Esophagus mucosa (tissue), 1 donor: ENCODE data around the gene NET1. TPM values are rescaled to one million over a fixed set of nuclear protein-coding genes. Genes with fewer than 3 reads are reported as not detected.
"Not testable (repeated sequence)": the region's sequence is repeated elsewhere in the genome, so short reads cannot be mapped to it uniquely, and the experiment has no call there.

ENCODE experiments used
- ATAC-seq: fragments of 200-7000 bp; cut with Tn5 transposase; one replicate; pipeline ENCODE4 v1.9.1; 2020
- total RNA-seq: library from RNA; stranded (reverse); gene quantifications from one replicate; pipeline ENCODE4 v1.2.4, GENCODE V29; 2023
- donor health status: DM: yes; HTN: yes; CAD: no.

NET1 gene, protein sequence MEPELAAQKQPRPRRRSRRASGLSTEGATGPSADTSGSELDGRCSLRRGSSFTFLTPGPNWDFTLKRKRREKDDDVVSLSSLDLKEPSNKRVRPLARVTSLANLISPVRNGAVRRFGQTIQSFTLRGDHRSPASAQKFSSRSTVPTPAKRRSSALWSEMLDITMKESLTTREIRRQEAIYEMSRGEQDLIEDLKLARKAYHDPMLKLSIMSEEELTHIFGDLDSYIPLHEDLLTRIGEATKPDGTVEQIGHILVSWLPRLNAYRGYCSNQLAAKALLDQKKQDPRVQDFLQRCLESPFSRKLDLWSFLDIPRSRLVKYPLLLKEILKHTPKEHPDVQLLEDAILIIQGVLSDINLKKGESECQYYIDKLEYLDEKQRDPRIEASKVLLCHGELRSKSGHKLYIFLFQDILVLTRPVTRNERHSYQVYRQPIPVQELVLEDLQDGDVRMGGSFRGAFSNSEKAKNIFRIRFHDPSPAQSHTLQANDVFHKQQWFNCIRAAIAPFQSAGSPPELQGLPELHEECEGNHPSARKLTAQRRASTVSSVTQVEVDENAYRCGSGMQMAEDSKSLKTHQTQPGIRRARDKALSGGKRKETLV
- total RNA-seq, result 182 TPM

DNA sequence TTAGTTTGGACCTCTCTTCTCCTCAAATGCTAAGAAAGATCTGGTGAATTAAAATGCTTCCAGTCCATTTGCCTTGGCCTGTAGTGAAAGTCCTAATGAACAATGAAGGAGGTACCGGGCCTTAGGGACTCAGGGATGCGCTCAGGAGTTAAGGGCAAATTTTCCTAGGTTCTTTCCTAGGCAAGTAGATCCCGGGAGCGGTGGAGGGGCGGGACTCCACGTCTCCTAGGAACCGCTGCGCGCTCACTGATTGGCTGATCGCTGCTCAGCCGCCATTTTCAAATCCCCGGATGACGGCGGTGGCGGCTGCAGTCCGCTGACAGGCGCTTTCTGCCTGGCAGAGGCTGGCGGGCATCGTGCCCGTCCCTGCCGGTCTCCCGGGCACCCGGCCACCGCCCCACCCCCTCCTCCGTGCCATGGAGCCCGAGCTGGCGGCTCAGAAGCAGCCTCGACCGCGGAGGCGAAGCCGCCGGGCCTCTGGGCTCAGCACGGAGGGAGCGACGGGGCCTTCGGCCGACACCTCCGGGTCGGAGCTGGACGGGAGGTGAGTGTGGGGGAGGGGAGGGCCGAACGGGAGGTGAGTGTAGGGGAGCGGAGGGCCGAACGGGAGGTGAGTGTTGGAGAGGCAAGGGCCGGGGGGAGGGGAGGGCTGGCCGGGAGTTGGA, at the start of gene NET1:
Gene NET1, plus strand, starts transcription at position 281 of the 665 bp plus-strand sequence. Its CDS starts 136 bp downstream, at position 417.
- peak; percentile 97 for ATAC-seq

DNA sequence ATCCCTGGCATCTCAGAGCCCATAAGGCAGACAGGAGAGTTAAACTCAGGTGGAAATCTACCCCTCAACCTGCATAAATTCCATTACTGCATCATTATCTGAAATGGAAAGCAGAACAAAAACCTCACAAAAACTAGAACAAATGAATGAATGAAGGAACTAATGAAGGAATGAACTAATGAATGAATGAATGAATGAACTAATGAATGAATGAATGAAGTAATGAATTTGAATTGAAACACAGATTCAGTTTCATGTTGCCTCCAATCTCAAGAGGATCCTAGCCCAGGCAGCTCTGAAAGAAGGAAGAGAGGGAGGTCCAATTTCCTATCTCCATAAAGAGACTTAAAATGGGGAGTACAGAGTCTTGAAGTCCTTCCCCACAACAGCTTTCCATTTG, 49.5 kb upstream of the NET1 start:
- ATAC-seq, result no peak

DNA sequence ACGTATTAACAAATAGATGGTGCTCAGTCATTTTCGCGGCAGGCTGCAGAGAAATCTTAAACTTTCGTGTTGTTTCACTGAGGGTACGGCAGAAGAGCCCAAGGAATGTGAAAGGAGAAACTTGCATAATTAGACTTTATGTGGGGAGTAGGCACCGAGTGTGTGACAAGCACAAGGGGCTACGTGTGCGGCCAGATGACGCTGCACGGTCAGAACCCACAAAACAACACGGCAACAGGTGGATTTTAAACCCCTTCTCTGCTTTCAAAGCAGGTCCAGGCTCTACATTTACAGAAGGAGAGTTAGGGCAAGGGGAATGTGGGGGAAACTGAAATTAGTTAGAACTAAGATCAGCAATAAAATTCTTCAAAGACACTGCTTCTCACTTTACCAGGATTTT, 48.0 kb upstream of the NET1 start:
- no peak for ATAC-seq

DNA sequence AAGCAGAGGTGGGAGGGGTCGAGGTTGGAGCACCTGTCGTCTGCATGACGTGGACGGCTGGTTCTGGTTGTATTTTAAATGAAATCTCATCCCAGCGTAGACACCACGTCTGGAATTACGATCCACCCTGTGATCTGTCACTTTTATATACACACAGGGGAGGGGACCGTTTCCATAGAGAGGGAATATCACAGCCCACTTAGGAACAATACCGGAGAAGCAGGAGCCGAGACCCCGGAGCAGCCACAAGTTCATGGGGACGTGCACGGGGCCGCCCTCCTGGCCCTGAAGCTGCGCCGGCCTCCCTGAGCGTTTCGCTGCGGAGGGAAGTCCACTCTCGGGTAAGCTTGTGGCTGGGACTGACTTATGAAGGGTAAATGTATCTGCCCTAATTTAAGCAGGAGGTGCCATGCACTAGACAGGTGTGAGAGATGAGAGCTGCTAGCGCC, 47.4 kb upstream of the NET1 start, which contains the start of gene UCN3:
Gene UCN3, plus strand, starts transcription at position 77 of the 449 bp plus-strand sequence. CDS start 8,755 bp downstream, outside the sequence.
- no peak for ATAC-seq

DNA sequence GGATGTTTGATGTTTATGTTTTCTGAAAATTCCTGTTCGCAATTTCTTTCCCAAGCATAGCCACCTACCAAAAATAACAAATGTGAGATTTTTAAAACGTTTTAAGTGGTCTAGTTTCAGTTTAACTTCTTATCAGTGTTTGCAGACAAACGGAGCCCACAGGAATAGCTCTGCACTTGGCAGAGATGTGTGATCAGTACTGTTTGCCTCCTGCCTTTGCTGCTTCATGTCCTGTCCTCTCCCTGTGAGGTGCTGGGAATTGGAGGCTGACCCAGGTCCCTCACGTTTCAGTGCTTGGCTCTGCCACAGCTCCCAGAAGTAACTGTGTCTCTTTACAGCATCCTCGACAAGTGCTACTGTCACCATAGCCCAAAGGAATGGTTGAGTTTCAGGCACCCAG, 46.4 kb upstream of the NET1 start:
- ATAC-seq, result no peak

DNA sequence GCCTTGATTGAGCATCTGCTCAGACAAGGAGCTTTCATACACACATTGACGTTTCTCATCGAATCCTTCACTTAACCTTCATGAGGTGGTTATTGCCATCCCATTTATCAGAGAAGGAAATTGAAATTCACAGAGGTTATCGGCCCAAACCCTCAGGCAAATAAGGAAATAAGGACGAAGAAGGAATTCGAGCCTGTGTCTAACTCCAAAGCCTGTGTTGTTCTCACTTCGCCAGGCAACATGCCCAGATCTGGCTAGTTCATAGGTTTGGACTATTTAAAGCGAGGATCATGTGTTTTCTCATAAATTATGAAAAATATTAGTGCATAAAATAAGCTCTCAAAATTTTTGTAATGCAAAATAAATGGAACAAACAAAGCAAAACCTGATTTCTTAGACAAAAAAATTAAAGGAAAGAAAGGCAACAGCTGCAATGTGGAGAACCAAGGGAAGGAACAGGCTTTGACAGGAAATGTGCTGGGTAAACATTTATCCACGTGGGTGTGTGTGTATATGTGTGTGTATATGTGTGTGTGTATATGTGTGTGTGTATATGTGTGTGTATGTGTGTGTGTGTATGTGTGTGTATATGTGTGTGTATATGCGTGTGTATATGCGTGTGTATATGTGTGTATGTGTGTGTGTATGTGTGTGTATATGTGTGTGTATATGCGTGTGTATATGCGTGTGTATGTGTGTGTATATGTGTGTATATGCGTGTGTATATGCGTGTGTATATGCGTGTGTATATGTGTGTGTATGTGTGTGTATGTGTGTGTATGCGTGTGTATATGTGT, 42.8 kb upstream of the NET1 start:
- ATAC-seq, result no peak

DNA sequence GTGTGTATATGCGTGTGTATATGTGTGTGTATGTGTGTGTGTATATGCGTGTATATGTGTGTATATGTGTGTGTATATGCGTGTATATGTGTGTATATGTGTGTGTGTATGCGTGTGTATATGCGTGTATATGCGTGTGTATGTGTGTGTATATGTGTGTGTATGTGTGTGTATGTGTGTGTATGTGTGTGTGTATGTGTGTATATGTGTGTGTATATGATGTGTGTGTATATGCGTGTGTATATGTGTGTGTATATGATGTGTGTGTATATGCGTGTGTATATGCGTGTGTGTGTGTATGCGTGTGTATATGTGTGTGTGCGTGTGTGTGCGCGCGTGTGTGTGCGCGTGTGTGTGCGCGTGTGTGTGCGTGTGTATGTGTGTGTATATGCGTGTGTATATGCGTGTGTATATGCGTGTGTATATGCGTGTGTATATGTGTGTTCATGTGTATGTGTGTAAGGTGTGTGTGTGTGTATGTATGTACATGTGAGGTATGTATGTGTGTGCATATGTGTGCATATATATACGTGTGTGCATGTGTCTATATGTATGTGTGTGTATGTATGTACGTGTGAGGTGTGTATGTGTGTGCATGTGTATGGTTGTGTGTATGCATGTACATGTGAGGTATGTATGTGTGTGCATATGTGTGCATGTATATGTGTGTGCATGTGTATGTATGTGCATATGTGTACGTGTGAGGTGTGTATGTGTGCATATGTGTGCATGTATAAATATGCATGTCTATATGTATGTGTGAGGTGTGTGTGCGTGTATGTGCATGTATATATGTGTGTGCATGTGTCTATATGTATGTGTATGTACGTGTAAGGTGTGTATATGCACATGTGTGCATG, 41.6 kb upstream of the NET1 start:
- ATAC-seq, result no peak

DNA sequence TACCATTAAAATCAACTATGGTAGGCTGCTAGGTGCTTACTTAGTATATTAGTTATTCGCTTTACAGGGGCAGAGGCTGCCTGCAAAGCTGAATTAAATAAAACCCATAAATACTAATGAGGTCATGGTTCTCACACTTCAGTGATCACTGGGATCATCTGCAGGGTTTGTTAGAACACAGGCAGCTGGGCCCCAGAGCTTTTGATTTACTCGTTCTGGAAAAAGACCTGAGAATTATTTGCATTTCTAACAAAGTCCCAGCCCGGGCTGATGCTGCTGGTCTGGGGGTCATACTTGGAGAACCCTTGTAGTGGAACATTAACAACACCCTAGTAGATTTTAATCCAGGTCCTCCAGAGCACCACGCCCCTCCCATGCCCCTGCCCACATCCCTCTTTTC, 39.0 kb upstream of the NET1 start:
- no peak for ATAC-seq

DNA sequence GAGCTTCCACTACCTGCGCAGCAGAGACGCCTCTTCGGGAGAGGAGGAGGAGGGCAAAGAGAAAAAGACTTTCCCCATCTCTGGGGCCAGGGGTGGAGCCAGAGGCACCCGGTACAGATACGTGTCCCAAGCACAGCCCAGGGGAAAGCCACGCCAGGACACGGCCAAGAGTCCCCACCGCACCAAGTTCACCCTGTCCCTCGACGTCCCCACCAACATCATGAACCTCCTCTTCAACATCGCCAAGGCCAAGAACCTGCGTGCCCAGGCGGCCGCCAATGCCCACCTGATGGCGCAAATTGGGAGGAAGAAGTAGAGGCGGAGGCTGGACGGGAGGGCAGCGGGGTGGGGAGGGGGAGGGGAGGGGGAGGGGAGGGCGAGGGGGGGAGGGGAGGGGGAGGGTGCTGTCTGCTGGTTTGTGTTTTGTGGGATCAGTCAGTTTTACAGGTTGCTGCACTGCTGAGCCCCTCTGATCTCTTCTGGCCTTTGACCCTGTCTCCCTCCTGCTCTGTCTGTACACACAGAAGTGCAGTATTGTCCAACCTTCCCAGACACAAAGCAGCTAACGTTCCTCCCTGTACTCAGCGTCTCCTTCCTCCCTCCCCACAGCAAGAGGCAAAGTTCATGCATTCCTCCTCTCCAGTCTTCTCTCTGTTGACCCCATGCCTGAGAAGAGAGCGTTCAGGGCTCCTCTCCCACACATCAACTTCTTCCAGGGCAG, 38.3 kb upstream of the NET1 start:
- no peak for ATAC-seq

DNA sequence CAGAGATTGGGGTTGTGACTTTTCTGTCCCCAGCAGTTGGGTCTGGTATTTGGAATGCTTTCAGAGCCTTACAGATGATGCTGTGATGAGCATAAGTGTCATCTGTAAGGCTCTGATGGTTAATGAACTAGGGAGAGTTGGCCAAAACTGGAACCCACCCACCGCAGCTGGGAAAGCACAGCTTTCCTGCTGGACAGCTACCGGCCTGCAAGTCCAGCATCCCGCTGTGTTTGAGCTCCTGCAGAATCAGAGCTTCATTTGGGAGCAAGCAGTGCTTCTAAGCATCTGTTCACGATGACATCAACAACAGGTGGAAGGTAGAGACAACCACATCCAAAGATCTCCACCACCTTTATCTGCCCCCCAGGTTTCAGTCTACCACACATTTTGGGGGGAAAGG, 35.9 kb upstream of the NET1 start:
- no peak for ATAC-seq

DNA sequence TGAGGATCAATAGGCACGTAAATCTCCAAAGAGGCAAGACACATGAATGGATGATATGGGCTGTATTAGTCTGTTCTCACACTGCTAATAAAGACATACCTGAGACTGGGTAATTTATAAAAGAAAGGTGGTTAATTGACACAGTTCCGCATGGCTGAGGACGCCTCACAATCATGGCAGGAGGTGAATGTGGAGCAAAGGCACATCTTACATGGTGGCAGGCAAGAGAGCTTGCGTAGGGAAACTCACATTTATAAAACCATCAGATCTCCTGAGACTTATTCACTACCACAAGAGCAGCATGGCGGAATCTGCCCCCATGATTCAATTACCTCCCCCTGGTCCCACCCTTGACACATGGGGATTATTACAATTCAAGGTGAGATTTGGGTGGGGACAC, 33.2 kb upstream of the NET1 start:
- not testable (repeated sequence) for ATAC-seq

DNA sequence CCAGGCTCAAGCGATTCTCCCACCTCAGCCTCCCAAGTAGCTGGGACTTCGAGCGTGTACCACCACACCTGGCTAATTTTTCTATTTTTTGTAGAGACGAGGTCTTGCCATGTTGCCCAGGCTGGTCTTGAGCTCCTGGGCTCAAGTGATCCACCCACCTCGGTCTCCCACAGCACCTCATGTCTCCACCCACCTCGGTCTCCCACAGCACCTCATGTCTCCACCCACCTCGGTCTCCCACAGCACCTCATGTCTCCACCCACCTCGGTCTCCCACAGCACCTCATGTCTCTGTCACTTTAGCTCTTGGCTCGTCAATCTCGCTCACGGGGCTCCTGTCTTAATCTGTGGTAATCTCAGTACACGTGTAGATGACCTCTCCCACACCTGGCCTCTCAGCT, 32.0 kb upstream of the NET1 start:
- not testable (repeated sequence) for ATAC-seq

DNA sequence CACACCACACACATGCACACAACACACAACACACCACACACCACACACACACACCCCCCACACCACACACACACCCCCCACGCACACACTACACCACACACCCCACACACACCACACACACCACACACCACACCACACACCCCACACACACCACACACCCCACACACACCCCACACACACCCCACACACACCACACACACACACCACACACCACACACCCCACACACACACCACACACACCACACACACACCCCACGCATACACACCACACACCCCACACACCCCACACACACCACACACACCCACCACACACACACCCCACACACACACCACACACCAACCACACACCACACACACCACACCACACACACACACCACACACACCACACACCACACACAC, 31.2 kb upstream of the NET1 start:
- ATAC-seq, result no peak

DNA sequence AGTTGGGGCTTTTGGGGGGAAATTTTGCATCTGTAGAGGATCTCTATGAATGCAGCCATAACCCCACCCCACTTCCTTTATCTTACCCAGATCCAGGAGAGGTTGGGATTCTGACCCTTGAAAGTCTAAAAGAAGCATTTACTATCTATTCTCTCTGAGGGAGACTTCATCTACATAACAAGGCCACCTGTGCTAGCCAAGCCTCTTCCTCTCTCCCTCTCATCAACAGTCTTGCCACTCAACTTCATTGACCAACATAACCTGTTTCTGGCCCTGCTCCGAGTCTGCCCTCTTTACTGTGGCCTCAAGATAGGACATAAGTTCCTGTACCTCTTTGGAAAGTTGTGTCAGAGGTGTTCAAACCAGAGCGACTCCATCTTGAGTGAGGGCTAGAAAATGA, 27.1 kb upstream of the NET1 start:
- no peak for ATAC-seq

DNA sequence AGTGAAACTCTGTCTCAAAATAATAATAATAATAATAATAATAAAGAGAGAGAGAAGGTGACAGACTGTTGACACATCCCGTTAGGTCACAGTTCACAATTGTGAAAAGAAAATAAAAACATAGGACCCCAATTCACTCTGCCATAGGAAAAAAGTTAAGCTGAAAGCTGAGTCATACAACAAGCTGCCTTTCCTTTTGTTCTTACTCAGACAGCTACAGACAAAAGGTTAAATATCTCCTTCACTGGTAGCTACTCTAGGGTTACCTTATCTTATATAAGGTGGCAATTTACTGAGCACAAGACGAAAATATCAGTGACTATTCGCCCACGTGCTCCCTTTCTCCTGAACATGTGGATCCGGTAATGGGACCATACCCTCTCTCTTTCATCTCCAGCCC, 25.2 kb upstream of the NET1 start:
- no peak for ATAC-seq

DNA sequence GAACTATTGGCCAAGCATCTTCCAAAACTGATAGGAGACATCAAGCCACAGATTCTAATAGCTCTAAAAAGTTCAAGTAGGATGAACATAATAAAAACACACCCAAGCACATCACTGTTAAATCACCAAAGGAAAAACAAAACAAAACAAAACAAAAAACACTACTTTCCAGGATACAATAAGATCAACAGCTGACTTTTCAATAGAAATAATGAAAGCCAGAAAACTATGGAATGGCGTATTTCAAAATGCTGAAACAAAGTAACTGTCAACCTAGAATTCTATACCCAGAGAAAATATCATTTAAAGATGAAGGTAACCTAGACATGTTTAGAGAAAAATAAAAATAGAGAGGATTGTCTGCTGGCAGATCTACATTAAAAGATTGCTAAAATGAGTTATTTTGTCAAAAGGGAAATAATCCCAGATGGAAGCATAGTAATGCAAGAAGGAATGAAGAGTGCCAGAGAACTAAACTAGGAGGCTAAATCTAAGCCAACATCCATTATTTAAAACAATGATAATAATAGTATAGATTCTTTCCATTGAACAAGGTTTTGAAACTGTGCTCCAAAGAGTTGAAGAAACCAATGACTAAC, 21.7 kb upstream of the NET1 start:
- no peak for ATAC-seq

DNA sequence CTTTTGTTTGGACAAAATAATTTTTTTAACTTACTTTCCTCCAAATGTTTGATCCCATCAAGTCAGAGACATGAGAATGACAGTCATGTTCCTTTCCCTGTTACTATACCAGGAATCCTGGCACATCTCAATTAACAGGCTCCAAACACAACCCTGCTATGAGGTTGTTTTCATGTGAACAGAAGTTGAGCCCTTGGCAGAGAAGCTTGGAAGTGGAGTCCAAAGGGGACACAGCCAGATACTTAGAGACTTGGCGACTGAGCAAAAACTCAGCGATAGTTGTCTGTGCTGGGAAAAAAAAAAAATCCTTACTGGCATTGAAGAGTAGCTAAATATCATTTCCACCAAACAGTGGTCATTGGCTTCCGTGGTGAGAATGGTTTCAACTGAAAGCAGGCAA, 20.6 kb upstream of the NET1 start:
- ATAC-seq, result no peak

DNA sequence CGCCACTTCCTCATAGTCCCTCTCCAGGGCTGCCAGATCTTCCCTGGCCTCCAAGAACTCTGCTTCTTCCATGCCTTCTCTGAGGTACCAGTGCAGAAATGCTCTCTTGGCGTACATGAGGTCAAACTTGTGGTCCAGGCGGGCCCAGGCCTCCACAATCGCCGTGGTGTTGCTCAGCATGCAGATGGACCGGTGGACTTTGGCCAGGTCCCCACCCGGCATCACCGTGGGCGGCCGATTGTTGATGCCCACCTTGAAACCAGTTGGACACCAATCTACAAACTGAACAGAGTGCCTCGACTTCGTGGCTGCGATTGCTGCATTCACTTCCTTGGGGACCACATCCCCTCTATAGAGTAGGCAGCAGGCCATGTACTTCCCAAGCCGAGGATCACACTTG, 18.8 kb upstream of the NET1 start:
- ATAC-seq, result no peak

DNA sequence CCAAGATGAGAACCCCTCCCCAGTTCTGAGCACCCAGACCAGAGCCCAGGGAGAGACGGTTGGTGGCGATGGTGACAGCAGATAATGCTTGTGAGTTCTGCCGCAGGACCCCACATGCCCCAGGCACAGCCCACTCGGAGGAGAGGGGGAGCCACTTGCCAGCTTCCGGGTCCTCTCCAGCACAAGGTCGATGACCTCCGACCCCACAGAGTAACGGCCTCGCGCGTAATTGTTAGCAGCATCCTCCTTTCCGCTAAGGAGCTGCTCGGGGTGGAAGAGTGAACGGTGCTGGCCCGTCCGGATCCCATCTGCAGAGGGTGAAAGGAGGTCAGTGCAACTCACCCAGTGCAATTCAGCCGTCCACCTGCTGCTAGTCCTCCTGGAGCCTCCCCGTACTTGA, 17.2 kb upstream of the NET1 start:
- no peak for ATAC-seq

DNA sequence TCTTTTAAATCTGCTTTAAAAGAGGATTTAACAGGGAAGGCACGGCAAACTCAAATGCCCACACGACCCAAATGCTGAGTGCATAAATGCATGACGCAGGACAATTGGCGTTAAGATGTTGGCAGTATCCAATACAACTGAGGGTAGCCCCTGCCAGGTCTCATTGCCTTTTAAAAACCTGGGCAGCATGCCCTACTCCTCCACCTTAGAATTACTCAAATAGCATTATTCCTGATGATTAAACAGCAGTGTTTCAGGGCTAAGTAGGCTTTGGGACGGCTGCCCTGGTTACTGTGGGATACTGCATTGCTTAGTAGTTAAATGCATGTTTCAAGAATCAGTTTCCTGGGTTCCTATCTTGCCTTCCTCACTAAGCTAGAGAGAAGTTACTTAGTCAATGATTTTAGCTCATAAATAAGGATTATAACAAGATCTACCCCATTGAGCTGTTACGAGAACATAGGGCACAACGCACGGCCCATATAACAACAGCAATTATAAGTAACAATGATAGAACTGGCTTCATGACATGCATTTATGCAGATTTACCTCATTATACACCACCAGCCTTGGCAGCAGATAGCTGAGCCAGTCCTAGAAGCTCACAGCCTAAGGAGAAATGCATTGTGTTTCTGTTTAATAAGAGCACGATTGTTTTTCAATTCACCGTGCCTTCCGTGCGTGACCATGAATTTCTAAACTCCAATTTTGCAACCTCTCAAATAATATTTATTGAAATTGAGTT, 15.6 kb upstream of the NET1 start:
- ATAC-seq, result peak; percentile 9
